Erythroblast (primary cell): ENCODE data around the gene OSBP.

Experiments
- GATA1 ChIP-seq: IDR thresholded peaks from 2 replicates; pipeline ENCODE4 v1.6.1; 2011; ENCODE audit warnings: low read depth, mild to moderate bottlenecking, control low read depth, low read length, moderate library complexity
- POLR2A ChIP-seq: IDR thresholded peaks from 2 replicates; pipeline ENCODE4 v1.6.1; 2011; ENCODE audit warnings: mild to moderate bottlenecking, low read length

GRCh38 chr11:59548309-59548656 lies 67.3 kb downstream of the OSBP start:
- TF ChIP-seq POLR2A (no peak), GATA1 (no peak)
